Measurements from ENCODE around the gene PRR5.
"Not testable (repeated sequence)": the region's sequence is repeated elsewhere in the genome, so short reads cannot be mapped to it uniquely, and the experiment has no call there.

Gene PRR5

GRCh38 chr22:44673406-44673805, 28.6 kb upstream of the PRR5 start:
- no peak for DNase-seq (ENCODE audit: low read depth in 1 of 2, low spot score in 1 of 2)

DNA sequence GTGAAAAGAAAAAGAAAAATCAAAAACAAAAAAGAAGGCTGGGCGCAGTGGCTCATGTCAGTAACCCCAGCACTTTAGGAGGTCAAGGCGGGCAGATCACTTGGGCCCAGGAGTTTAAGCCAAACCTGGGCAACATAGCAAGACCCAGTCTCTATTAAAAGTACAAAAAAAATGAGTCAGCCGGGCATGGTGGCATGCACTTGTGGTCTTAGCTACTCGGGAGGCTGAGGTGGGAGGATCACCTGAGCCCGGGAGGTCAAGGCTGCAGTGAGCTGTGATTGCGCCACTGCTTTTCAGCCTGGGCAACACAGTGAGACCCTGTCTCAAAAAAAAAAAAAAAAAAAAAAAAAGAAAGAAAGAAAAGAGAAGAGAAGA, 26.0 kb upstream of the PRR5 start:
- not testable (repeated sequence) for DNase-seq (ENCODE audit: low read depth in 1 of 2, low spot score in 1 of 2)

DNA sequence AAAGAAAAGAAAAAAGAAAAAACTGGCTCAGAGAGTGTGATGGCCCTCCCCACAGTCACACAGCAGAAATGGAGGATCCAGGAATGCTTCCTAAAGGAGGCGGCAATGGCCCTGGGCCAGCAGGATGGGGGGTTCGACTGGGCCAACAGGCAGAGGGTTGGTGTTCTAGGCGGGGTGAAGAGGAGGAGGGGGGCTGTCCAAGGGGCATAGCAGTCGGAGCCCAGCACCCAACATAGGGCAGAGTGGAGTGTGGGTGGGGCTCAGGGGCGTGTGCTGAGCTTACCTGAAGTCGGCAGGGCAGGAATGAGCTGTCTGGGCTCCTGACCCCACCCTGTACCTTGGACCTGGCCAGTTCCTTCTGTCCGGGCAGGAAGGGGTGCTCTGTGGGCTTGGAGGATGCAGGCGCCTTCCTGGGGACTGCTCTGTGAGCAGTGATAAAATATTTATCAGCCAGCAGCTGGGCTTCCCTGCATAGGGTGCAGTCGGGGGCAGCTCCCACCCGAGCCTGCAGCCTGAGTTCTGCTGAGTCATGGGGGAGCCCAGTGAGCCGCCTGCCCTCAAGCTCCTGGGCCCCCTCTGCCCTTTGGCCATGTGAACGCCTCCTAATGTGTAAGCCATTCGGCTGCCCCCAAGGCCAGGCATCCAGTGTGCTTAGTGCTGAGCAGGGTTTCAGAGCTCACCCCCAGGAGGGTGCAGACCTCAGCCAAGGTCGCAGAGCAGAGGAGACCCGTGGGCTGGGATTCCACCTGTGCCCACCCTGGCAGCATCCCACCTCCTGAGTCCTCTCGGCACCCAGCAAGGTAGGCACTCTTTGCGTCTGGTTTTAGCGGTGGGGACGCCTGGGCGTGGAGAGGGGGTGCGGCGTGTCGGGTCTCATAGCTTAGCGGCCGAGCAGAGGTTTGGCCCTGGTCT, 25.3 kb upstream of the PRR5 start:
- DNase-seq (ENCODE audit: low read depth in 1 of 2, low spot score in 1 of 2) = no peak

DNA sequence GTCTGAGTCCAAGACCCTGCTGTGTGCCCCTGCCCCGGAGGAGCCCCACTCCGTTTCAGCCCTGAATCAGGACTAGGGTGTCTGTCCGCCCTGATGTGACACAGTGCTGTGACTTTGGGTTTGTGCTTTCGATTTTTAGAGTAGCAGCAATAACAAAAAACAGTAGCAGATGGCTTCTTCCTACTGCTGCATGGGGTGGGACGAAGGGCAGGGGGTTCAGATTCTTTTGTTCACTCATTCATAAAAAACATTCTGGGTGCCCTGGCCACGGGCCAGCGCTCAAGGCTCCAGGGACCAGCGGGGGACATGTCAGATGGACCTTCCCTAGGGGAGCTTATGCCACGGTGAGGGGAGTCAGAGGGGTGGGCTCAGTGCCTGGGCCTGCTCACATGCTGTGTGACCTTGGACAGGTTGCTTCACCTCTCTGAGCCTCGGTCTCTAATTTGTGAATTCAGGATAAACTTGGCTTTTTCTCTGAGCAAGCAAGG, 24.6 kb upstream of the PRR5 start:
- no peak for DNase-seq (ENCODE audit: low read depth in 1 of 2, low spot score in 1 of 2)

DNA sequence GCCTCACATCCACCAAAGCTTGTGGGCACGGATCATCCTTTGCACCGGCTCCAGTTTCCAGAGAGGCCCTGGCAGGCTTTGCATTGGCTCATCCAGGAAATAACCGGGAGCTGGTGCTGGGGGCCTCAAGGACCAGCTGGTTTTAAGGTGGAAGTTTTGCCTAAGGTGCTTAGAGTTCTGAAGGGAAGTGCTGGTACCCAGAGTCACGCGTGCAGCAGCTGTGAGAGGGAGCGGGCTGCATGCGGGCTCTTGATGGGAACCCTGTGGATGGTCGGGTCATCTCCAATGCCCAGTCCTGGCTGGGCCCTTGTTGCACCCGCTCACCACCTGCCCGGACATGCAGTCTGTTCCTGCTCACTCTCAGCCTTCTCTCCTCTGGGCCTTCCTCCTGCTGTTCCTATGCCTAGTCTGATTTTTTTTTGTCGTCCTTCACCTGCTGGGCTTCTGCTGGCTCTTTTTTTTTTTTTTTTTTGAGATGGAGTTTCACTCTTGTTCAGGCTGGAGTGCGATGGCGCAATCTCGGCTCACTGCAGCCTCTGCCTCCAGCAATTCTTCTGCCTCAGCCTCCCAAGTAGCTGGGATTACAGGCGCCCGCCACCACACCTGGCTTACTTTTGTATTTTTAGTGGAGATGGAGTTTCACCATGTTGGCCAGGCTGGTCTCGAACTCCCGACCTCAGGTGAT, 24.0 kb upstream of the PRR5 start:
- no peak for DNase-seq (ENCODE audit: low read depth in 1 of 2, low spot score in 1 of 2)

DNA sequence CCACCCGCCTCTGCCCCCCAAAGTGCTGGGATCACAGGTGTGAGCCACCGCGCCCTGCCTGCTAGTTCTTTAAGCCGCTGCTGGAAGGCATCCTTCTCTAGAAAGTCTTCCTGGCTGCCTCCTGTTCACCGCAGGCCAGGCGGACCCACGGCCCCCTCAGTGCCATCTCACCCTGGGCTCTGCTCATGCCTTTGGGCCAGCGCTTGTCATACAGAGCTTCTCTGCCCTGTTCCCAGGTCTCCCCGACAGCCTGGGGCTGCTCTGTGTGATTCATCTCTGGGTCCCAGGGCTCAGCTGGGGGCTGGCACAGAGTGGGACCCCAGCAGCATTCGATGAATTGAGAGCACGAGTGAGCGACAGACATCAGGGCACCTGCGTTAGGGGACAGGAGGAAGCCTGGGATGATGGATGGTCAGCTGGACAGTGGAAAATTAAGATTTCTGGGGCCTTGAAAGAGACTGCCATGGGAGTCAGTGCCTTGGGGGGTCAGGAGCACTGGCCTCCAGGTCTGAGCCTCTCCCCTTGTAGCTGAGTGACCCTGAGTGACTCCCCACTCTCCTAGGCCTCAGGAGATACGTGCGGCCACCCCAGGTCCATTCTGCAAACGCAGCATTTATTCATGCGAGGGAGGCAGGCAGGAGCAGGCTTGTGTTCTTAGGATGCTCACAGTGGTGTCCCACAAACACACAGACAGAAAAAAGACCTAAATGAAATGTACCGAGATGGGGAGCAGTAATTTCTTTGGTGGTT, 23.3 kb upstream of the PRR5 start:
- no peak for DNase-seq (ENCODE audit: low read depth in 1 of 2, low spot score in 1 of 2)

GRCh38 chr22:44679306-44679647, 22.7 kb upstream of the PRR5 start:
- not testable (repeated sequence) for DNase-seq (ENCODE audit: low read depth in 1 of 2, low spot score in 1 of 2)

GRCh38 chr22:44680058-44680457, 21.9 kb upstream of the PRR5 start:
- no peak for DNase-seq (ENCODE audit: low read depth in 1 of 2, low spot score in 1 of 2)

- DNase-seq (ENCODE audit: low read depth in 1 of 2, low spot score in 1 of 2) = no peak
These were observed 21.5 kb upstream of the PRR5 start for GRCh38 chr22:44680481-44680894.

GRCh38 chr22:44682556-44683168, 19.3 kb upstream of the PRR5 start:
- DNase-seq (ENCODE audit: low read depth in 1 of 2, low spot score in 1 of 2) = no peak

GRCh38 chr22:44683237-44683636, 18.8 kb upstream of the PRR5 start:
- no peak for DNase-seq (ENCODE audit: low read depth in 1 of 2, low spot score in 1 of 2)

GRCh38 chr22:44683881-44684280, 18.1 kb upstream of the PRR5 start:
- no peak for DNase-seq (ENCODE audit: low read depth in 1 of 2, low spot score in 1 of 2)

GRCh38 chr22:44684506-44685383, 17.3 kb upstream of the PRR5 start:
- peak; percentile 64 to 69 for DNase-seq (ENCODE audit: low read depth in 1 of 2, low spot score in 1 of 2)

- peak; percentile 57 to 70 for DNase-seq (ENCODE audit: low read depth in 1 of 2, low spot score in 1 of 2)
These were observed 16.5 kb upstream of the PRR5 start for GRCh38 chr22:44685384-44686056.

GRCh38 chr22:44686873-44687600, 15.0 kb upstream of the PRR5 start:
- no peak for DNase-seq (ENCODE audit: low read depth in 1 of 2, low spot score in 1 of 2)

- DNase-seq (ENCODE audit: low read depth in 1 of 2, low spot score in 1 of 2) = no peak
These were observed 12.8 kb upstream of the PRR5 start for GRCh38 chr22:44689173-44689572.

- DNase-seq (ENCODE audit: low read depth in 1 of 2, low spot score in 1 of 2) = no peak
These were observed 12.0 kb upstream of the PRR5 start for GRCh38 chr22:44689915-44690524.

DNA sequence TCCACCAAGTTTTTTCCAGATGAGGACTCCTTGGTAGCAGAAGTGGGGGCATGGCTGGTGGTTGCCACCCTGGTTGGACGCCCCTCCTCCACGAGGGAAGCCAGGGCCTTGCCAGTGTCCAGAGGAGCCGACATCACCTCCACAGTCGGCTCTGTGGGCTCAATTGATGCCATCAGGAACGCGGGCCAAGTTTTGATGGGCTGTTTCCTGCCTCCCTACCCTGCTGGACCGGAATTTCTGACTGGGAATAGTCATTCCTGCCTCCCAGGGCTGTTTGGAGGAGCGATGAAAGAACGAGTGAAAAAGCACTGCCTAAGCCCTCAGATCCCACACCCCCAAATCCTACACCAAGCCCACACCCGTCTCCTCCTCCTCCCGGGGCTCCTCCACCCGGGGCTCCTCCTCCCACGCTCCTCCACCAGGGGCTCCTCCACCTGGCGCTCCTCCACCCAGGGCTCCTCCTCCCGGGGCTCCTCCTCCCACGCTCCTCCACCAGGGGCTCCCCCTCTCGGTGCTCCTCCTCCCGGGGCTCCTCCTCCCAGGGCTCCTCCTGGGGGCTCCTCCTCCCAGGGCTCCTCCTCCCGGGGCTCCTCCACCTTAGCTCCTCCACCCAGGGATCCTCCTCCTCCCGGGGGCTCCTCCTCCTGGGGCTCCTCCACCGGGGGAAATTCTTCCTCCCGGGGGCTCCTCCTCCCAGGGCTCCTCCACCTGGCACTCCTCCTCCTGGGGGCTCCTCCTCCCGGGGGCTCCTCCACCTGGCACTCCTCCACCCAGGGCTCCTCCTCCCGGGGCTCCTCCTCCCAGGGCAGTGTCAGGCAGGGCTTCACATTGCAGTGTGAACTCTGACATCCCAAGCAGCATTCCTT, 10.0 kb upstream of the PRR5 start:
- no peak for DNase-seq (ENCODE audit: low read depth in 1 of 2, low spot score in 1 of 2)

All from activated T-helper 1 cell treated with anti-CD3 and anti-CD28 coated beads, Interleukin-2, amount 50 U/mL, for 16 hours (primary cell).